GM23338 (cell line): Measurements from ENCODE around the gene PHACTR1. TPM values are rescaled to one million over a fixed set of nuclear protein-coding genes. Genes with fewer than 3 reads are reported as not detected.

Experiments
- ATAC-seq: fragments of 200-7000 bp; cut with Tn5 transposase; 3 replicates; pipeline ENCODE4 v1.9.1; 2020
- DNase-seq: peaks from one replicate; pipeline ENCODE4 v3.0.0-alpha.2; 2015; ENCODE audit warnings: low spot score
- H2AFZ ChIP-seq: fragments of 200-600 bp; sonication (generic); 2 replicates; pipeline ENCODE4 v1.8.0; 2016; ENCODE audit warnings: antibody characterized with exemption, mild to moderate bottlenecking, moderate library complexity
- H3F3A ChIP-seq: fragments of 200-600 bp; sonication (generic); replicated peaks from 2 replicates; pipeline ENCODE4 v1.8.0; 2017; ENCODE audit warnings: antibody characterized with exemption, mixed run types, low read depth
- H3K27ac ChIP-seq: fragments of 200-600 bp; sonication (generic); 2 replicates; pipeline ENCODE4 v1.6.1; 2016; ENCODE audit warnings: low read depth
- H3K27me3 ChIP-seq: fragments of 200-600 bp; sonication (generic); 2 replicates; pipeline ENCODE4 v1.8.0; 2016; ENCODE audit warnings: mild to moderate bottlenecking, mixed run types, moderate library complexity; ENCODE audit not compliant: insufficient read depth
- H3K36me3 ChIP-seq: fragments of 200-600 bp; sonication (generic); 2 replicates; pipeline ENCODE4 v1.8.0; 2016; ENCODE audit warnings: mild to moderate bottlenecking; ENCODE audit not compliant: insufficient read depth
- H3K4me1 ChIP-seq: fragments of 200-600 bp; sonication (generic); 2 replicates; pipeline ENCODE4 v1.8.0; 2016; ENCODE audit warnings: mild to moderate bottlenecking, moderate library complexity; ENCODE audit not compliant: insufficient read depth
- H3K4me2 ChIP-seq: fragments of 200-600 bp; sonication (generic); 2 replicates; pipeline ENCODE4 v1.7.1; 2017; ENCODE audit warnings: mixed run types
- H3K4me3 ChIP-seq: fragments of 200-600 bp; sonication (generic); 2 replicates; pipeline ENCODE4 v1.6.1; 2016; ENCODE audit warnings: mixed run types
- H3K79me2 ChIP-seq: fragments of 200-600 bp; sonication (generic); replicated peaks from 2 replicates; pipeline ENCODE4 v1.8.0; 2017; ENCODE audit warnings: mild to moderate bottlenecking; ENCODE audit not compliant: insufficient read depth
- H3K9me2 ChIP-seq: fragments of 200-600 bp; sonication (generic); 2 replicates; pipeline ENCODE4 v1.8.0; 2017; ENCODE audit not compliant: insufficient read depth
- H4K20me1 ChIP-seq: fragments of 200-600 bp; sonication (generic); replicated peaks from 2 replicates; pipeline ENCODE4 v1.8.0; 2017; ENCODE audit warnings: mild to moderate bottlenecking; ENCODE audit not compliant: insufficient read depth
- H3K27ac Mint-ChIP-seq: 2 replicates; pipeline ENCODE4 v1.8.0; 2020; ENCODE audit warnings: inconsistent platforms, mild to moderate bottlenecking, moderate library complexity, mixed read lengths
- H3K27me3 Mint-ChIP-seq: 3 replicates; pipeline ENCODE4 v1.8.0; 2022; ENCODE audit warnings: low read depth, mild to moderate bottlenecking, moderate library complexity, mixed read lengths, inconsistent platforms; ENCODE audit not compliant: insufficient read depth, poor library complexity
- H3K36me3 Mint-ChIP-seq: 3 replicates; pipeline ENCODE4 v1.8.0; 2021; ENCODE audit warnings: low read depth, mild to moderate bottlenecking, inconsistent platforms, moderate library complexity, mixed read lengths
- H3K4me1 Mint-ChIP-seq: 3 replicates; pipeline ENCODE4 v1.8.0; 2020; ENCODE audit warnings: mild to moderate bottlenecking, inconsistent platforms, mixed read lengths
- H3K4me3 Mint-ChIP-seq: 3 replicates; pipeline ENCODE4 v1.8.0; 2021; ENCODE audit warnings: moderate library complexity, mild to moderate bottlenecking, inconsistent platforms, mixed read lengths
- H3K9me3 Mint-ChIP-seq: 3 replicates; pipeline ENCODE4 v1.8.0; 2020; ENCODE audit warnings: moderate library complexity, mild to moderate bottlenecking, inconsistent platforms, mixed read lengths
- CREB1 ChIP-seq: fragments of 250-450 bp; sonication (Bioruptor Pico); IDR thresholded peaks from 2 replicates; pipeline ENCODE4 v1.5.0; 2020; ENCODE audit warnings: low read depth, mild to moderate bottlenecking, moderate library complexity
- EZH2 ChIP-seq: fragments of 200-600 bp; sonication (generic); IDR thresholded peaks from one replicate; pipeline ENCODE4 v1.8.0; 2017; ENCODE audit warnings: antibody characterized with exemption, mild to moderate bottlenecking, low read depth; ENCODE audit not compliant: unreplicated experiment
- EZH2phosphoT487 ChIP-seq: fragments of 200-600 bp; sonication (generic); IDR thresholded peaks from one replicate; pipeline ENCODE4 v1.8.1; 2018; ENCODE audit warnings: antibody characterized with exemption; ENCODE audit not compliant: unreplicated experiment
- JUNB ChIP-seq: IDR thresholded peaks from one replicate; pipeline ENCODE4 v1.6.1; 2016; ENCODE audit warnings: antibody characterized with exemption; ENCODE audit not compliant: unreplicated experiment
- NANOG ChIP-seq: IDR thresholded peaks from 2 replicates; pipeline ENCODE4 v1.6.1; 2016; ENCODE audit warnings: antibody characterized with exemption, borderline replicate concordance
- POLR2AphosphoS5 ChIP-seq: IDR thresholded peaks from 2 replicates; pipeline ENCODE4 v1.6.1; 2016; ENCODE audit warnings: antibody characterized with exemption, low read depth
- STAT1 ChIP-seq: IDR thresholded peaks from one replicate; pipeline ENCODE4 v1.6.1; 2016; ENCODE audit warnings: antibody characterized with exemption; ENCODE audit not compliant: unreplicated experiment
- ZNF114 ChIP-seq: fragments of 250-450 bp; sonication (Bioruptor Pico); IDR thresholded peaks from 2 replicates; pipeline ENCODE4 v1.5.0; 2020; ENCODE audit warnings: mild to moderate bottlenecking, moderate library complexity
- ZNF331 ChIP-seq: fragments of 250-450 bp; sonication (Bioruptor Pico); IDR thresholded peaks from 2 replicates; pipeline ENCODE4 v1.5.0; 2020; ENCODE audit warnings: low read depth, mild to moderate bottlenecking, moderate library complexity
- polyA plus RNA-seq: library from polyadenylated mRNA; unstranded; fragments of >200 nt; fragmentation: Nextera tagmentation; extraction: Ambion mirVana; gene quantifications from 2 replicates; pipeline ENCODE4 v1.2.1, GENCODE V29; 2016
- total RNA-seq: library from RNA; depleted of rRNA; stranded (reverse); fragments of >200 nt; shearing (Covaris generic); gene quantifications from 2 replicates; pipeline ENCODE4 v1.2.3, GENCODE V29; 2014
- TF ChIP-seq, protein P1 (sequence below), 2 experiments: fragments of 200-600 bp in 1 of 2; sonication (generic) in 1 of 2; conservative IDR thresholded peaks; 2 replicates each; pipeline versions ENCODE4 v1.5.1 to v1.6.1; 2016 to 2017; ENCODE audit warnings: antibody characterized with exemption in 2 of 2, low read depth in 2 of 2, mild to moderate bottlenecking in 2 of 2, moderate library complexity in 1 of 2
- TF ChIP-seq, protein P2 (sequence below): IDR thresholded peaks from one replicate; pipeline ENCODE4 v1.6.1; 2018; ENCODE audit warnings: antibody characterized with exemption; ENCODE audit not compliant: unreplicated experiment
- TF ChIP-seq, protein P3 (sequence below): IDR thresholded peaks from 2 replicates; pipeline ENCODE4 v1.6.1; 2016; ENCODE audit warnings: antibody characterized with exemption

Gene PHACTR1
- total and polyA plus RNA-seq, 2 experiments from 2014 or later, result 5.9 to 19.3 TPM

DNA sequence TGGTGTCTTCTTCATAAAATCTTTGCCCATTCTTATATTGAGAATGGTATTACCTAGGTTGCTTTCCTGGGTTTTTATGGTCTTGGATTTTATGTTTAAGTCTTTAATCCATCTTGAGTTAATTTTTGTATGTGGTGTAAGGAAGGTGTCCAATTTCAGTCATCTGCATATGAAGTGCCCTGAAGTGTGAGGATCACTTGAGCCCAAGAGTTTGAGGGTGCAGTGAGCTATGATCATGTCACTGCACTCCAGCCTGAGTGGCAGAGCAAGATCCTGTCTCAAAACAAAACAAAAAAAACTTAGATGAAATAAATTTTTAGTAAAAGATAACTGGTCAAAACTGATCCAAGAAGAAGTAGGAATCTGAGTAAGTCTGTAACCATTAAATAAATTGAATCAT is 396.4 kb downstream of the PHACTR1 start:
- Mint-ChIP-seq H3K4me1 (peaks cover 24% of the 10 kb centered on the region), H3K36me3 (peaks cover 8% of the 10 kb centered on the region; the same call in 2 of the 3 replicates), H3K9me3 (peaks cover 15% of the 10 kb centered on the region; the same call in 2 of the 3 replicates), H3K27me3 (no peaks in the 10 kb centered on the region), H3K4me3 (no peak overlapping the region), H3K27ac (no peak overlapping the region)
- H3K9me2 ChIP-seq, result no peaks in the 10 kb centered on the region
- DNase-seq (no peak), ATAC-seq (no peak; the same call in 2 of the 3 replicates)
- H3K27me3 ChIP-seq, result no peaks in the 10 kb centered on the region
- H3K4me1 ChIP-seq, result peaks cover 16% of the 10 kb centered on the region
- H3K4me2 ChIP-seq, result peak overlapping the region; percentile 17; the same call in 1 of the 2 replicates
- no peak overlapping the region for H3K27ac ChIP-seq
- H3F3A ChIP-seq, result no peaks in the 10 kb centered on the region
- H3K79me2 ChIP-seq, result no peaks in the 10 kb centered on the region
- no peaks in the 10 kb centered on the region for H3K36me3 ChIP-seq
- no peak overlapping the region for H3K4me3 ChIP-seq
- H4K20me1 ChIP-seq, result no peaks in the 10 kb centered on the region
- no peak overlapping the region for H2AFZ ChIP-seq
- no peak for TF ChIP-seq EZH2
- no peak for TF ChIP-seq CREB1 (CRISPR knock-in tag)
- TF ChIP-seq NANOG, result no peak
- no peak for TF ChIP-seq STAT1
- TF ChIP-seq JUNB, result no peak
- no peak for TF ChIP-seq ZNF114 (CRISPR knock-in tag)
- TF ChIP-seq EZH2phosphoT487, result no peak
- TF ChIP-seq, protein P1, sequence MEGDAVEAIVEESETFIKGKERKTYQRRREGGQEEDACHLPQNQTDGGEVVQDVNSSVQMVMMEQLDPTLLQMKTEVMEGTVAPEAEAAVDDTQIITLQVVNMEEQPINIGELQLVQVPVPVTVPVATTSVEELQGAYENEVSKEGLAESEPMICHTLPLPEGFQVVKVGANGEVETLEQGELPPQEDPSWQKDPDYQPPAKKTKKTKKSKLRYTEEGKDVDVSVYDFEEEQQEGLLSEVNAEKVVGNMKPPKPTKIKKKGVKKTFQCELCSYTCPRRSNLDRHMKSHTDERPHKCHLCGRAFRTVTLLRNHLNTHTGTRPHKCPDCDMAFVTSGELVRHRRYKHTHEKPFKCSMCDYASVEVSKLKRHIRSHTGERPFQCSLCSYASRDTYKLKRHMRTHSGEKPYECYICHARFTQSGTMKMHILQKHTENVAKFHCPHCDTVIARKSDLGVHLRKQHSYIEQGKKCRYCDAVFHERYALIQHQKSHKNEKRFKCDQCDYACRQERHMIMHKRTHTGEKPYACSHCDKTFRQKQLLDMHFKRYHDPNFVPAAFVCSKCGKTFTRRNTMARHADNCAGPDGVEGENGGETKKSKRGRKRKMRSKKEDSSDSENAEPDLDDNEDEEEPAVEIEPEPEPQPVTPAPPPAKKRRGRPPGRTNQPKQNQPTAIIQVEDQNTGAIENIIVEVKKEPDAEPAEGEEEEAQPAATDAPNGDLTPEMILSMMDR (conservative IDR thresholded peaks at IDR 0.05; ENCODE audit: low read depth in 2 of 2), result no peak
- TF ChIP-seq, protein P2, sequence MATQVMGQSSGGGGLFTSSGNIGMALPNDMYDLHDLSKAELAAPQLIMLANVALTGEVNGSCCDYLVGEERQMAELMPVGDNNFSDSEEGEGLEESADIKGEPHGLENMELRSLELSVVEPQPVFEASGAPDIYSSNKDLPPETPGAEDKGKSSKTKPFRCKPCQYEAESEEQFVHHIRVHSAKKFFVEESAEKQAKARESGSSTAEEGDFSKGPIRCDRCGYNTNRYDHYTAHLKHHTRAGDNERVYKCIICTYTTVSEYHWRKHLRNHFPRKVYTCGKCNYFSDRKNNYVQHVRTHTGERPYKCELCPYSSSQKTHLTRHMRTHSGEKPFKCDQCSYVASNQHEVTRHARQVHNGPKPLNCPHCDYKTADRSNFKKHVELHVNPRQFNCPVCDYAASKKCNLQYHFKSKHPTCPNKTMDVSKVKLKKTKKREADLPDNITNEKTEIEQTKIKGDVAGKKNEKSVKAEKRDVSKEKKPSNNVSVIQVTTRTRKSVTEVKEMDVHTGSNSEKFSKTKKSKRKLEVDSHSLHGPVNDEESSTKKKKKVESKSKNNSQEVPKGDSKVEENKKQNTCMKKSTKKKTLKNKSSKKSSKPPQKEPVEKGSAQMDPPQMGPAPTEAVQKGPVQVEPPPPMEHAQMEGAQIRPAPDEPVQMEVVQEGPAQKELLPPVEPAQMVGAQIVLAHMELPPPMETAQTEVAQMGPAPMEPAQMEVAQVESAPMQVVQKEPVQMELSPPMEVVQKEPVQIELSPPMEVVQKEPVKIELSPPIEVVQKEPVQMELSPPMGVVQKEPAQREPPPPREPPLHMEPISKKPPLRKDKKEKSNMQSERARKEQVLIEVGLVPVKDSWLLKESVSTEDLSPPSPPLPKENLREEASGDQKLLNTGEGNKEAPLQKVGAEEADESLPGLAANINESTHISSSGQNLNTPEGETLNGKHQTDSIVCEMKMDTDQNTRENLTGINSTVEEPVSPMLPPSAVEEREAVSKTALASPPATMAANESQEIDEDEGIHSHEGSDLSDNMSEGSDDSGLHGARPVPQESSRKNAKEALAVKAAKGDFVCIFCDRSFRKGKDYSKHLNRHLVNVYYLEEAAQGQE, result no peak
- TF ChIP-seq POLR2AphosphoS5, result no peak
- no peak for TF ChIP-seq ZNF331 (CRISPR knock-in tag)
- TF ChIP-seq, protein P3, sequence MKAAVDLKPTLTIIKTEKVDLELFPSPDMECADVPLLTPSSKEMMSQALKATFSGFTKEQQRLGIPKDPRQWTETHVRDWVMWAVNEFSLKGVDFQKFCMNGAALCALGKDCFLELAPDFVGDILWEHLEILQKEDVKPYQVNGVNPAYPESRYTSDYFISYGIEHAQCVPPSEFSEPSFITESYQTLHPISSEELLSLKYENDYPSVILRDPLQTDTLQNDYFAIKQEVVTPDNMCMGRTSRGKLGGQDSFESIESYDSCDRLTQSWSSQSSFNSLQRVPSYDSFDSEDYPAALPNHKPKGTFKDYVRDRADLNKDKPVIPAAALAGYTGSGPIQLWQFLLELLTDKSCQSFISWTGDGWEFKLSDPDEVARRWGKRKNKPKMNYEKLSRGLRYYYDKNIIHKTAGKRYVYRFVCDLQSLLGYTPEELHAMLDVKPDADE, result no peak
